GM23338 (cell line): ENCODE results near the gene SLC35F4. TPM values are rescaled to one million over a fixed set of nuclear protein-coding genes. Genes with fewer than 3 reads are reported as not detected.
A peak's percentile ranks its signal among the peaks of the same experiment; 100 is the strongest.

ENCODE experiments used
- ATAC-seq: fragments of 200-7000 bp; cut with Tn5 transposase; 3 replicates; pipeline ENCODE4 v1.9.1; 2020
- DNase-seq: peaks from one replicate; pipeline ENCODE4 v3.0.0-alpha.2; 2015; ENCODE audit warnings: low spot score
- H2AFZ ChIP-seq: fragments of 200-600 bp; sonication (generic); 2 replicates; pipeline ENCODE4 v1.8.0; 2016; ENCODE audit warnings: antibody characterized with exemption, mild to moderate bottlenecking, moderate library complexity
- H3F3A ChIP-seq: fragments of 200-600 bp; sonication (generic); replicated peaks from 2 replicates; pipeline ENCODE4 v1.8.0; 2017; ENCODE audit warnings: antibody characterized with exemption, mixed run types, low read depth
- H3K27ac ChIP-seq: fragments of 200-600 bp; sonication (generic); 2 replicates; pipeline ENCODE4 v1.6.1; 2016; ENCODE audit warnings: low read depth
- H3K27me3 ChIP-seq: fragments of 200-600 bp; sonication (generic); 2 replicates; pipeline ENCODE4 v1.8.0; 2016; ENCODE audit warnings: mild to moderate bottlenecking, mixed run types, moderate library complexity; ENCODE audit not compliant: insufficient read depth
- H3K36me3 ChIP-seq: fragments of 200-600 bp; sonication (generic); 2 replicates; pipeline ENCODE4 v1.8.0; 2016; ENCODE audit warnings: mild to moderate bottlenecking; ENCODE audit not compliant: insufficient read depth
- H3K4me1 ChIP-seq: fragments of 200-600 bp; sonication (generic); 2 replicates; pipeline ENCODE4 v1.8.0; 2016; ENCODE audit warnings: mild to moderate bottlenecking, moderate library complexity; ENCODE audit not compliant: insufficient read depth
- H3K4me2 ChIP-seq: fragments of 200-600 bp; sonication (generic); 2 replicates; pipeline ENCODE4 v1.7.1; 2017; ENCODE audit warnings: mixed run types
- H3K4me3 ChIP-seq: fragments of 200-600 bp; sonication (generic); 2 replicates; pipeline ENCODE4 v1.6.1; 2016; ENCODE audit warnings: mixed run types
- H3K79me2 ChIP-seq: fragments of 200-600 bp; sonication (generic); replicated peaks from 2 replicates; pipeline ENCODE4 v1.8.0; 2017; ENCODE audit warnings: mild to moderate bottlenecking; ENCODE audit not compliant: insufficient read depth
- H3K9me2 ChIP-seq: fragments of 200-600 bp; sonication (generic); 2 replicates; pipeline ENCODE4 v1.8.0; 2017; ENCODE audit not compliant: insufficient read depth
- H4K20me1 ChIP-seq: fragments of 200-600 bp; sonication (generic); replicated peaks from 2 replicates; pipeline ENCODE4 v1.8.0; 2017; ENCODE audit warnings: mild to moderate bottlenecking; ENCODE audit not compliant: insufficient read depth
- H3K27ac Mint-ChIP-seq: 2 replicates; pipeline ENCODE4 v1.8.0; 2020; ENCODE audit warnings: inconsistent platforms, mild to moderate bottlenecking, moderate library complexity, mixed read lengths
- H3K27me3 Mint-ChIP-seq: 3 replicates; pipeline ENCODE4 v1.8.0; 2022; ENCODE audit warnings: low read depth, mild to moderate bottlenecking, moderate library complexity, mixed read lengths, inconsistent platforms; ENCODE audit not compliant: insufficient read depth, poor library complexity
- H3K36me3 Mint-ChIP-seq: 3 replicates; pipeline ENCODE4 v1.8.0; 2021; ENCODE audit warnings: low read depth, mild to moderate bottlenecking, inconsistent platforms, moderate library complexity, mixed read lengths
- H3K4me1 Mint-ChIP-seq: 3 replicates; pipeline ENCODE4 v1.8.0; 2020; ENCODE audit warnings: mild to moderate bottlenecking, inconsistent platforms, mixed read lengths
- H3K4me3 Mint-ChIP-seq: 3 replicates; pipeline ENCODE4 v1.8.0; 2021; ENCODE audit warnings: moderate library complexity, mild to moderate bottlenecking, inconsistent platforms, mixed read lengths
- H3K9me3 Mint-ChIP-seq: 3 replicates; pipeline ENCODE4 v1.8.0; 2020; ENCODE audit warnings: moderate library complexity, mild to moderate bottlenecking, inconsistent platforms, mixed read lengths
- EZH2phosphoT487 ChIP-seq: fragments of 200-600 bp; sonication (generic); IDR thresholded peaks from one replicate; pipeline ENCODE4 v1.8.1; 2018; ENCODE audit warnings: antibody characterized with exemption; ENCODE audit not compliant: unreplicated experiment
- JUNB ChIP-seq: IDR thresholded peaks from one replicate; pipeline ENCODE4 v1.6.1; 2016; ENCODE audit warnings: antibody characterized with exemption; ENCODE audit not compliant: unreplicated experiment
- STAT1 ChIP-seq: IDR thresholded peaks from one replicate; pipeline ENCODE4 v1.6.1; 2016; ENCODE audit warnings: antibody characterized with exemption; ENCODE audit not compliant: unreplicated experiment
- ZNF462 ChIP-seq: fragments of 250-450 bp; sonication (Bioruptor Pico); IDR thresholded peaks from 2 replicates; pipeline ENCODE4 v1.5.0; 2020; ENCODE audit warnings: mild to moderate bottlenecking, moderate library complexity
- polyA plus RNA-seq: library from polyadenylated mRNA; unstranded; fragments of >200 nt; fragmentation: Nextera tagmentation; extraction: Ambion mirVana; gene quantifications from 2 replicates; pipeline ENCODE4 v1.2.1, GENCODE V29; 2016
- total RNA-seq: library from RNA; depleted of rRNA; stranded (reverse); fragments of >200 nt; shearing (Covaris generic); gene quantifications from 2 replicates; pipeline ENCODE4 v1.2.3, GENCODE V29; 2014
- TF ChIP-seq, protein P1 (sequence below): IDR thresholded peaks from one replicate; pipeline ENCODE4 v1.6.1; 2018; ENCODE audit warnings: antibody characterized with exemption; ENCODE audit not compliant: unreplicated experiment

Gene SLC35F4
- total and polyA plus RNA-seq, 2 experiments from 2014 or later: 0.10 TPM; not detected in 1

GRCh38 chr14:57848786-57849185 lies 17.1 kb downstream of the SLC35F4 start (continued):
- no peak for TF ChIP-seq ZNF462

- Histone ChIP-seq H3K36me3 (no peaks in the 10 kb centered on the region), H3K4me3 (no peak overlapping the region), H3K79me2 (no peaks in the 10 kb centered on the region), H3K4me2 (no peak overlapping the region), H3K27me3 (no peaks in the 10 kb centered on the region), H3K4me1 (no peaks in the 10 kb centered on the region), H2AFZ (0 out of 2 replicates have a peak overlapping the region, but pooled peaks have one; percentile 30), H3K9me2 (no peaks in the 10 kb centered on the region), H3F3A (no peaks in the 10 kb centered on the region), H3K27ac (no peak overlapping the region), H4K20me1 (no peaks in the 10 kb centered on the region)
- Mint-ChIP-seq H3K36me3 (no peaks in the 10 kb centered on the region), H3K27me3 (no peaks in the 10 kb centered on the region), H3K4me3 (no peak overlapping the region), H3K4me1 (peaks cover 5% of the 10 kb centered on the region; the same call in 2 of the 3 replicates), H3K9me3 (no peaks in the 10 kb centered on the region), H3K27ac (no peak overlapping the region)
- ATAC-seq (no peak), DNase-seq (no peak)
- TF ChIP-seq EZH2phosphoT487 (no peak), JUNB (no peak), STAT1 (no peak)
- TF ChIP-seq, protein P1, sequence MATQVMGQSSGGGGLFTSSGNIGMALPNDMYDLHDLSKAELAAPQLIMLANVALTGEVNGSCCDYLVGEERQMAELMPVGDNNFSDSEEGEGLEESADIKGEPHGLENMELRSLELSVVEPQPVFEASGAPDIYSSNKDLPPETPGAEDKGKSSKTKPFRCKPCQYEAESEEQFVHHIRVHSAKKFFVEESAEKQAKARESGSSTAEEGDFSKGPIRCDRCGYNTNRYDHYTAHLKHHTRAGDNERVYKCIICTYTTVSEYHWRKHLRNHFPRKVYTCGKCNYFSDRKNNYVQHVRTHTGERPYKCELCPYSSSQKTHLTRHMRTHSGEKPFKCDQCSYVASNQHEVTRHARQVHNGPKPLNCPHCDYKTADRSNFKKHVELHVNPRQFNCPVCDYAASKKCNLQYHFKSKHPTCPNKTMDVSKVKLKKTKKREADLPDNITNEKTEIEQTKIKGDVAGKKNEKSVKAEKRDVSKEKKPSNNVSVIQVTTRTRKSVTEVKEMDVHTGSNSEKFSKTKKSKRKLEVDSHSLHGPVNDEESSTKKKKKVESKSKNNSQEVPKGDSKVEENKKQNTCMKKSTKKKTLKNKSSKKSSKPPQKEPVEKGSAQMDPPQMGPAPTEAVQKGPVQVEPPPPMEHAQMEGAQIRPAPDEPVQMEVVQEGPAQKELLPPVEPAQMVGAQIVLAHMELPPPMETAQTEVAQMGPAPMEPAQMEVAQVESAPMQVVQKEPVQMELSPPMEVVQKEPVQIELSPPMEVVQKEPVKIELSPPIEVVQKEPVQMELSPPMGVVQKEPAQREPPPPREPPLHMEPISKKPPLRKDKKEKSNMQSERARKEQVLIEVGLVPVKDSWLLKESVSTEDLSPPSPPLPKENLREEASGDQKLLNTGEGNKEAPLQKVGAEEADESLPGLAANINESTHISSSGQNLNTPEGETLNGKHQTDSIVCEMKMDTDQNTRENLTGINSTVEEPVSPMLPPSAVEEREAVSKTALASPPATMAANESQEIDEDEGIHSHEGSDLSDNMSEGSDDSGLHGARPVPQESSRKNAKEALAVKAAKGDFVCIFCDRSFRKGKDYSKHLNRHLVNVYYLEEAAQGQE: no peak
Observed at GRCh38 chr14:57848353-57848752, 17.5 kb downstream of the SLC35F4 start.
